GM12892 (cell line): ENCODE data around the gene PROX1.

ENCODE experiments used
- POLR2AphosphoS5 ChIP-seq: IDR thresholded peaks from 2 replicates; pipeline ENCODE4 v1.6.1; 2011; ENCODE audit warnings: low read depth, low read length, control low read depth
- TAF1 ChIP-seq: IDR thresholded peaks from 2 replicates; pipeline ENCODE4 v1.6.1; 2011; ENCODE audit warnings: low read depth, mild to moderate bottlenecking, control low read depth, low read length, borderline replicate concordance

DNA sequence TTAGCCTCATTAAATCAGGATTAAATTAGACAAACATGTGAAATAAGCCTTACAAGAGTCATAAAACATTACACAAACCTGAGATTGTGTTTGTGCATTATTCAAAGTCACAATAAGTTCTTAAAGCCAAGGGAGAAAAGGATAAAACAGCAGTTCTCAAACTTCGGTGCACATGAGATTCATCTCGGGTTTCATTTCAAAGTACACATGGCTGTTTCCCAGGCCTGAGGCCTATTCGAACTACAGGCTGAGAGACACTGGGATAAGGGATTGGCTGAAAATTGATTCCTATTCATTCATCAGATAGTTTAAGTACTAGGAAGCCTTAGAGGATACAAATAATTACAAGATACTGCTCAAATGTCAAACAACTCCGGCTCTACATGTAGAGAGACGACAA is 35.9 kb upstream of the PROX1 start:
- TF ChIP-seq TAF1 (no peak), POLR2AphosphoS5 (no peak)
